HepG2 (cell line): Measurements from ENCODE around the gene SOX14. TPM values are rescaled to one million over a fixed set of nuclear protein-coding genes. Genes with fewer than 3 reads are reported as not detected.

Experiments used
- ATAC-seq: fragments of 200-7000 bp; cut with Tn5 transposase; 3 replicates; pipeline ENCODE4 v1.9.1; 2020; ENCODE audit warnings: mild to moderate bottlenecking, moderate library complexity
- Bru-seq: library from RNA; stranded (reverse); fragments of 400-500 nt; gene quantifications from one replicate; lab custom pipeline; 2021; lab: Mats Ljungman, UMichigan
- BruChase-seq, 2 experiments: library from RNA; stranded (reverse); fragments of 400-500 nt; gene quantifications; one replicate each; lab custom pipeline; 2021; lab: Mats Ljungman, UMichigan
- BruUV-seq: library from RNA; stranded (reverse); fragments of 400-500 nt; replicated peaks from 2 replicates; lab custom pipeline; 2021; lab: Mats Ljungman, UMichigan
- CTCF ChIA-PET: fragments of 300-600 bp; formaldehyde crosslinking; extraction: SDS; loops from one replicate; lab custom pipeline; 2021; ENCODE audit warnings: low total read pairs, inconsistent platforms, low intra/inter-chr PET ratio; lab: Yijun Ruan, JAX
- POLR2A ChIA-PET: fragments of 350-600 bp; sonication (Branson Sonifier 250); formaldehyde crosslinking; loops from one replicate; lab custom pipeline; 2020; ENCODE audit warnings: antibody characterized with exemption, inconsistent platforms; lab: Yijun Ruan, JAX
- DNase-seq: peaks from one replicate; pipeline ENCODE4 v3.0.0-alpha.2; 2015; ENCODE audit warnings: low spot score
- FAIRE-seq: peaks from 3 replicates; lab custom pipeline; 2011; peaks lifted over from hg19 to GRCh38; lab: Jason Lieb, UNC
- H2AFZ ChIP-seq: one replicate; pipeline ENCODE4 v1.6.1; 2011; ENCODE audit warnings: low read length, inconsistent platforms
- H3K27ac ChIP-seq: fragments of 300-600 bp; 3 replicates; pipeline ENCODE4 v1.8.0; 2011; ENCODE audit warnings: mixed run types, mild to moderate bottlenecking, mixed read lengths, low read length, inconsistent platforms; ENCODE audit not compliant: insufficient read depth; ENCODE audit errors: extremely low read length
- H3K27me3 ChIP-seq, 2 experiments: fragments of 200-600 bp in 1 of 2; 2 replicates in 1 of 2; 3 replicates in 1 of 2; pipeline versions ENCODE4 v1.6.0 to v1.8.0; 2011; ENCODE audit warnings: low read length in 2 of 2, mild to moderate bottlenecking in 2 of 2, moderate library complexity in 2 of 2, inconsistent platforms in 1 of 2; ENCODE audit not compliant: insufficient read depth in 2 of 2, control insufficient read depth in 1 of 2
- H3K36me3 ChIP-seq, 2 experiments: fragments of 200-600 bp in 1 of 2; replicated peaks in 1 of 2; 2 replicates in 1 of 2; 3 replicates in 1 of 2; pipeline versions ENCODE4 v1.5.1 to v1.8.0; 2011; ENCODE audit warnings: low read length in 2 of 2, inconsistent platforms in 1 of 2; ENCODE audit not compliant: insufficient read depth in 2 of 2, control insufficient read depth in 1 of 2
- H3K4me1 ChIP-seq: 2 replicates; pipeline ENCODE4 v1.5.1; 2012; ENCODE audit warnings: low read length, inconsistent platforms; ENCODE audit not compliant: insufficient read depth
- H3K4me2 ChIP-seq: 2 replicates; pipeline ENCODE4 v1.6.0; 2011; ENCODE audit warnings: low read depth, low read length, inconsistent platforms
- H3K4me3 ChIP-seq, 3 experiments: fragments of 200-600 bp in 1 of 3; sonication (generic), shearing (Covaris generic) in 1 of 3; replicated peaks in 1 of 3; 2 replicates each; pipeline ENCODE4 v1.5.1; 2011 to 2016; ENCODE audit warnings: low read length in 3 of 3, inconsistent platforms in 2 of 3, low read depth in 2 of 3, mild to moderate bottlenecking in 2 of 3, control low read depth in 1 of 3, mixed read lengths in 1 of 3; ENCODE audit not compliant: insufficient read depth in 1 of 3
- H3K79me2 ChIP-seq: one replicate; pipeline ENCODE4 v1.6.1; 2011; ENCODE audit warnings: low read length, inconsistent platforms; ENCODE audit not compliant: insufficient read depth
- H3K9ac ChIP-seq: 2 replicates; pipeline ENCODE4 v1.6.0; 2011; ENCODE audit warnings: mild to moderate bottlenecking, low read depth, low read length, inconsistent platforms; ENCODE audit not compliant: insufficient read depth
- H3K9me3 ChIP-seq: 2 replicates; pipeline ENCODE4 v1.5.1; 2012; ENCODE audit warnings: mild to moderate bottlenecking, low read length
- H4K20me1 ChIP-seq: 2 replicates; pipeline ENCODE4 v1.6.0; 2011; ENCODE audit warnings: inconsistent platforms, mild to moderate bottlenecking, low read length, moderate library complexity; ENCODE audit not compliant: insufficient read depth
- ASH2L ChIP-seq: fragments of 300-600, 200-600 bp; sonication (generic); IDR thresholded peaks from 2 replicates; pipeline ENCODE4 v1.7.0; 2017; ENCODE audit warnings: low read depth, mild to moderate bottlenecking, moderate library complexity, mixed read lengths, low read length; ENCODE audit not compliant: insufficient read length
- HNRNPLL ChIP-seq: fragments of 200-400 bp; formaldehyde crosslinking; IDR thresholded peaks from 2 replicates; pipeline ENCODE4 v1.6.1; 2017; ENCODE audit warnings: mild to moderate bottlenecking, low read depth, low read length; ENCODE audit not compliant: poor library complexity, severe bottlenecking
- NR2F1 ChIP-seq, 2 experiments: fragments of 450-650 bp in 1 of 2; formaldehyde crosslinking in 1 of 2; IDR thresholded peaks; 2 replicates each; pipeline versions ENCODE4 v1.5.0 to v1.6.1; 2016 to 2020; ENCODE audit warnings: mild to moderate bottlenecking in 1 of 2, missing compliant biosample characterization in 1 of 2, missing genetic modification reagents in 1 of 2, moderate library complexity in 1 of 2
- TCF7 ChIP-seq: sonication (generic); IDR thresholded peaks from 2 replicates; pipeline ENCODE4 v1.6.1; 2016; ENCODE audit warnings: antibody characterized with exemption, low read depth
- ZNF687 ChIP-seq: sonication (generic); formaldehyde crosslinking; IDR thresholded peaks from 2 replicates; pipeline ENCODE4 v1.5.1; 2020; ENCODE audit warnings: mild to moderate bottlenecking, missing genetic modification reagents, moderate library complexity
- ZSCAN25 ChIP-seq: sonication (generic); formaldehyde crosslinking; IDR thresholded peaks from 2 replicates; pipeline ENCODE4 v1.8.0; 2022; ENCODE audit warnings: mild to moderate bottlenecking, missing genetic modification reagents
- WGBS: methylation state at CpG from one replicate; pipeline ENCODE4 v1.1.6; 2017; ENCODE audit warnings: low lambda C conversion rate; 5-methylcytosine and 5-hydroxymethylcytosine counted together
- in situ Hi-C: cut with HindIII; loops from 2 replicates; pipeline ENCODE4 v1.10.0; 2017; ENCODE audit warnings: low pct_unique_long_range_greater_than_20kb; ENCODE audit not compliant: extremely low pct_ligation_motif_present
- intact Hi-C: fragments of 100-400 bp; cut with micrococcal nuclease; formaldehyde crosslinking; loops from one replicate; pipeline ENCODE4 v1.10.0; 2022; ENCODE audit not compliant: unreplicated experiment
- long read RNA-seq, 2 experiments: library from RNA in 1 of 2; library from polyadenylated mRNA in 1 of 2; stranded (forward) in 1 of 2; unstranded in 1 of 2; transcript quantifications; one replicate each; pipeline ENCODE4 v2.0.0, GENCODE V29; 2019 to 2022
- polyA minus RNA-seq, 3 experiments: library from RNA; depleted of rRNA, polyadenylated mRNA; stranded (reverse); fragments of >200 nt; gene quantifications; 2 replicates each; pipeline ENCODE4 v1.2.3, GENCODE V29; 2011; ENCODE audit warnings: low replicate concordance in 1 of 3
- polyA plus RNA-seq, 8 experiments: library from polyadenylated mRNA; depleted of rRNA in 3 of 8; stranded (reverse) in 7 of 8; unstranded in 1 of 8; fragments of >200 nt; fragmentation: Illumina TruSeq in 4 of 8; extraction: Trizol in 4 of 8; gene quantifications; 2 replicates each; pipeline versions ENCODE4 v1.2.1 to v1.2.3, GENCODE V29; 2011 to 2016; ENCODE audit warnings: low read depth in 4 of 8, missing spikeins in 1 of 8, mixed read lengths in 1 of 8; ENCODE audit not compliant: insufficient read depth in 1 of 8
- total RNA-seq, 5 experiments: library from RNA; depleted of rRNA; stranded (reverse); fragments of >200 nt; fragmentation: Illumina TruSeq; extraction: Trizol; gene quantifications; 2 replicates each; pipeline ENCODE4 v1.2.3, GENCODE V29; 2016; ENCODE audit warnings: low read depth in 1 of 5
- TF ChIP-seq, protein P1 (sequence below): sonication (generic); formaldehyde crosslinking; IDR thresholded peaks from 2 replicates; pipeline ENCODE4 v1.8.1; 2023; ENCODE audit warnings: mild to moderate bottlenecking, moderate library complexity, missing genetic modification reagents
- TF ChIP-seq, protein P2 (sequence below): sonication (generic); formaldehyde crosslinking; IDR thresholded peaks from 2 replicates; pipeline ENCODE4 v1.4.0; 2020; ENCODE audit warnings: missing genetic modification reagents

The SOX14 gene
- total RNA-seq (2016; rRNA removed; fragmentation: Illumina TruSeq; extraction: Trizol) (not detected in 2 replicates), polyA plus RNA-seq (2011; rRNA removed) (not detected in 2 replicates), polyA minus RNA-seq (2011; rRNA and poly(A)+ RNA removed; ENCODE audit: low replicate concordance) (not detected in 2 replicates), Bru-seq, nascent RNA (not detected), BruChase-seq, experiment 1, labeled RNA remaining after a 6-hour chase (not detected), BruChase-seq, experiment 2, labeled RNA remaining after a 2-hour chase (not detected)
- not detected in 2 replicates for total RNA-seq (2016; cell fraction: cytosol; rRNA removed; fragmentation: Illumina TruSeq; extraction: Trizol; ENCODE audit: low read depth)
- total RNA-seq (2016; cell fraction: insoluble cytoplasmic fraction; rRNA removed; fragmentation: Illumina TruSeq; extraction: Trizol), result not detected in 2 replicates
- total RNA-seq (2016; cell fraction: membrane; rRNA removed; fragmentation: Illumina TruSeq; extraction: Trizol), result not detected in 2 replicates
- total RNA-seq (2016; cell fraction: nucleus; rRNA removed; fragmentation: Illumina TruSeq; extraction: Trizol), result not detected in 2 replicates
- polyA plus RNA-seq (2011; cell fraction: cytosol; rRNA removed), result not detected in 2 replicates
- not detected in 2 replicates for polyA plus RNA-seq (2011; cell fraction: nucleus; rRNA removed)
- not detected in 2 replicates for polyA plus RNA-seq (2012)
- not detected in 2 replicates for polyA plus RNA-seq (2016; cell fraction: cytosol; fragmentation: Illumina TruSeq; extraction: Trizol; ENCODE audit: low read depth)
- polyA plus RNA-seq (2016; cell fraction: insoluble cytoplasmic fraction; fragmentation: Illumina TruSeq; extraction: Trizol; ENCODE audit: low read depth), result not detected in 2 replicates
- polyA plus RNA-seq (2016; cell fraction: membrane; fragmentation: Illumina TruSeq; extraction: Trizol; ENCODE audit: low read depth), result not detected in 2 replicates
- not detected in 2 replicates for polyA plus RNA-seq (2016; cell fraction: nucleus; fragmentation: Illumina TruSeq; extraction: Trizol; ENCODE audit: insufficient read depth, low read depth)
- not detected in 2 replicates for polyA minus RNA-seq (2011; cell fraction: cytosol; rRNA and poly(A)+ RNA removed)
- polyA minus RNA-seq (2011; cell fraction: nucleus; rRNA and poly(A)+ RNA removed), result not detected in 2 replicates
- long read RNA-seq, experiment 1, result 0 reads
- long read RNA-seq, experiment 2, result 0 reads

- no TSS peak for BruUV-seq
- ATAC-seq, result peak; percentile 62
- peak within 1 kb of the TSS; percentile 39 for H3K4me2 ChIP-seq
- peaks cover 9% of the 10 kb centered on the region; the same call in 1 of the 2 replicates for H3K4me1 ChIP-seq
- no peak within 1 kb of the TSS for H2AFZ ChIP-seq
- in situ Hi-C loops (no loop called here), intact Hi-C loops (no loop called here)
- FAIRE-seq, result no peak
- no peaks in the 10 kb centered on the region for H3K9me3 ChIP-seq
- peak; percentile 10 for DNase-seq
- H3K9ac ChIP-seq, result no peak within 1 kb of the TSS
- no peaks in the 10 kb centered on the region for H3K79me2 ChIP-seq
- peak within 1 kb of the TSS in 1 of 3 experiments; percentile 16; a peak in 1 of 6 replicates for H3K4me3 ChIP-seq
- ChIA-PET CTCF (no interaction called here), POLR2A (no interaction called here)
- WGBS, result 13% methylated on average over 27 of the region's 30 CpGs
- no peak within 1 kb of the TSS for H3K27ac ChIP-seq
- H4K20me1 ChIP-seq, result no peaks in the 10 kb centered on the region
- peaks cover 15 to 82% of the 10 kb centered on the region in 2 experiments for H3K27me3 ChIP-seq
- no peaks in the 10 kb centered on the region for H3K36me3 ChIP-seq
- TF ChIP-seq ZNF687 (CRISPR knock-in tag), result peak; percentile 36
- TF ChIP-seq NR2F1 (CRISPR knock-in tag; IDR thresholded peaks at IDR 0.05), result no peak
- TF ChIP-seq HNRNPLL, result peak; percentile 71
- TF ChIP-seq, protein P1, sequence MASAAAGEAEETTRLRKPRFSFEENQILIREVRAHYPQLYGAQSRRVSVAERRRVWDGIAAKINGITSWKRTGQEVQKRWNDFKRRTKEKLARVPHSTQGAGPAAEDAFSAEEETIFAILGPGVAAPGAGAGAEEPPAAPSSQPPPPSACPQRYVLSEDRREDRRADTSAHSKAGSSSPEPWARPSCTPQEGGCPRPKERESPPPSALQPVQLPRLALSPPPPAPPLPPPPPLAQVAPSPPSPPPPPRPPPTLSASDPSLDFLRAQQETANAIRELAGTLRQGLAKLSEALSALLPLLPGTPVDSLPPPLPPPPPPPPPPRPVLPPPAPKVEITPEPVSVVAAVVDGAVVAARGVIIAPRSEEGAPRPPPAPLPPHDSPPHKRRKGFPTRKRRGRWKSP, result no peak
- TF ChIP-seq ZSCAN25, result no peak
- peak; percentile 54; the same call in 1 of the 2 replicates for TF ChIP-seq TCF7
- TF ChIP-seq, protein P2, sequence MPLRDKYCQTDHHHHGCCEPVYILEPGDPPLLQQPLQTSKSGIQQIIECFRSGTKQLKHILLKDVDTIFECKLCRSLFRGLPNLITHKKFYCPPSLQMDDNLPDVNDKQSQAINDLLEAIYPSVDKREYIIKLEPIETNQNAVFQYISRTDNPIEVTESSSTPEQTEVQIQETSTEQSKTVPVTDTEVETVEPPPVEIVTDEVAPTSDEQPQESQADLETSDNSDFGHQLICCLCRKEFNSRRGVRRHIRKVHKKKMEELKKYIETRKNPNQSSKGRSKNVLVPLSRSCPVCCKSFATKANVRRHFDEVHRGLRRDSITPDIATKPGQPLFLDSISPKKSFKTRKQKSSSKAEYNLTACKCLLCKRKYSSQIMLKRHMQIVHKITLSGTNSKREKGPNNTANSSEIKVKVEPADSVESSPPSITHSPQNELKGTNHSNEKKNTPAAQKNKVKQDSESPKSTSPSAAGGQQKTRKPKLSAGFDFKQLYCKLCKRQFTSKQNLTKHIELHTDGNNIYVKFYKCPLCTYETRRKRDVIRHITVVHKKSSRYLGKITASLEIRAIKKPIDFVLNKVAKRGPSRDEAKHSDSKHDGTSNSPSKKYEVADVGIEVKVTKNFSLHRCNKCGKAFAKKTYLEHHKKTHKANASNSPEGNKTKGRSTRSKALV (CRISPR knock-in tag), result peak; percentile 43; the same call in 1 of the 2 replicates
- TF ChIP-seq ASH2L, result no peak
Measured at GRCh38 chr3:137764001-137764433, at the start of gene SOX14. TSS of gene SOX14 (plus strand) at chr3:137764315. CDS start at chr3:137764785, 470 bp downstream.
